ENCODE measurements around the gene B3GAT1.
"Not testable (repeated sequence)": the region's sequence is repeated elsewhere in the genome, so short reads cannot be mapped to it uniquely, and the experiment has no call there.

The B3GAT1 gene

DNA sequence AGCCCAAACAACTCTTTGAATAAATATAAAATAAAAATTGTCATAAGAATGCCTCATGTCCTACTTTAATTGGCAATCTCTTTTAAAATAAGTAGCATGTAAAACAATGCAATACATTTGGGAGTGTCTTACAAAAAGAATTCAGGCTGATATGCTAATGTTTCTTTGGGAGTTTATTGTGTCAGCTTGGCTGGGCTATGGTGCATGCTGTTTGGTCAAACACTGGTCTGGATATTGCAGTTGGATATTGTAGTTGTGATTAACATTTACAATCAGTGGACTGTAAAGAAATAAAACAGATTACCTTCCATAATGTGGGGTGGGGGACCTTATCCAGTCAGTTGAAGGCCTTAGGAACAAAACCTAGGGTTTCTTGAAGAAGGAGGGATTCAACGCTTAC lies 37.0 kb upstream of the B3GAT1 start:
- Histone ChIP-seq H3K4me3 (ENCODE audit: control insufficient read depth in 1 of 7, extremely low read depth in 1 of 7, insufficient read depth in 4 of 7, low read depth in 2 of 7, low read length in 6 of 7) (no peak overlapping the region), H3K4me1 (ENCODE audit: control extremely low read depth in 1 of 4, control insufficient read depth in 4 of 4, insufficient read depth in 4 of 4, low read length in 3 of 4) (no peaks in the 10 kb centered on the region), H3K27me3 (replicated peaks in 2 of 5; ENCODE audit: control insufficient read depth in 4 of 5, insufficient read depth in 5 of 5, low read length in 4 of 5) (peaks cover 0 to 12% (median 2%) of the 10 kb centered on the region in 5 experiments), H3K27ac (ENCODE audit: insufficient read depth in 1 of 2, low read depth in 1 of 2, low read length in 2 of 2, poor library complexity in 1 of 2, severe bottlenecking in 2 of 2) (no peak overlapping the region), H3K9me3 (ENCODE audit: control extremely low read depth in 1 of 5, control insufficient read depth in 4 of 5, insufficient read depth in 2 of 5, low read depth in 1 of 5, low read length in 4 of 5) (peaks cover 0 to 5% (median 0%) of the 10 kb centered on the region in 5 experiments), H3K36me3 (ENCODE audit: control insufficient read depth in 4 of 4, insufficient read depth in 4 of 4, low read length in 3 of 4) (no peaks in the 10 kb centered on the region)
- ChIA-PET CTCF (no interaction called here), POLR2A (no interaction called here)
- DNase-seq: no peak
- WGBS (ENCODE audit: insufficient coverage): 83% methylated on average over 1 of the region's 1 CpG

DNA sequence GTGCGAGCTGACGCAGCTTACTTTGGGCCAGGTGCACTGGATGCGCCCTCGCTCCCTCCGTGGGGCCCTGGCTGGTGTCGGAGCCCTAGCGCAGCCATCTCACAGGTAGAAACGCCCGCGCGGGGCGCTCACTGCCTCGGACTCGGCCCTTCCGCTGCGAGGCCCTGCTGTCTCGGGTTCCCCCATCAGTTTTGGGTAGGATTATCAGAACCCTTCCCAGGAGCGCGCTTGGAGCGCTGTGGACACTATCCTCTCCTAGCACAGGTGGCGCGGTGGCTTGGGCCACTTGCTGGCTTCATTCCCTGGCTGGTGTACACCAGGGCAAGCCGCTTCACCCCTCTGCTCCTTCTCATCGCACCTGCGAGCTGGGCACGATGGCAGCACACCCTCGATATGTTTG lies 35.7 kb upstream of the B3GAT1 start:
- no peaks in the 10 kb centered on the region for H3K36me3 ChIP-seq (ENCODE audit: control insufficient read depth in 4 of 4, insufficient read depth in 4 of 4, low read length in 3 of 4)
- no peaks in the 10 kb centered on the region for H3K4me1 ChIP-seq (ENCODE audit: control extremely low read depth in 1 of 4, control insufficient read depth in 4 of 4, insufficient read depth in 4 of 4, low read length in 3 of 4)
- 95% methylated on average over 12 of the region's 27 CpGs for WGBS (ENCODE audit: insufficient coverage)
- H3K27ac ChIP-seq (ENCODE audit: insufficient read depth in 1 of 2, low read depth in 1 of 2, low read length in 2 of 2, poor library complexity in 1 of 2, severe bottlenecking in 2 of 2): no peak overlapping the region
- H3K4me3 ChIP-seq (ENCODE audit: control insufficient read depth in 1 of 7, extremely low read depth in 1 of 7, insufficient read depth in 4 of 7, low read depth in 2 of 7, low read length in 6 of 7): no peak overlapping the region
- peaks cover 0 to 21% (median 2%) of the 10 kb centered on the region in 5 experiments for H3K27me3 ChIP-seq (replicated peaks in 2 of 5; ENCODE audit: control insufficient read depth in 4 of 5, insufficient read depth in 5 of 5, low read length in 4 of 5)
- no peaks in the 10 kb centered on the region for H3K9me3 ChIP-seq (ENCODE audit: control extremely low read depth in 1 of 5, control insufficient read depth in 4 of 5, insufficient read depth in 2 of 5, low read depth in 1 of 5, low read length in 4 of 5)
- no peak for DNase-seq
- CTCF ChIA-PET: no interaction called here
- POLR2A ChIA-PET: no interaction called here

DNA sequence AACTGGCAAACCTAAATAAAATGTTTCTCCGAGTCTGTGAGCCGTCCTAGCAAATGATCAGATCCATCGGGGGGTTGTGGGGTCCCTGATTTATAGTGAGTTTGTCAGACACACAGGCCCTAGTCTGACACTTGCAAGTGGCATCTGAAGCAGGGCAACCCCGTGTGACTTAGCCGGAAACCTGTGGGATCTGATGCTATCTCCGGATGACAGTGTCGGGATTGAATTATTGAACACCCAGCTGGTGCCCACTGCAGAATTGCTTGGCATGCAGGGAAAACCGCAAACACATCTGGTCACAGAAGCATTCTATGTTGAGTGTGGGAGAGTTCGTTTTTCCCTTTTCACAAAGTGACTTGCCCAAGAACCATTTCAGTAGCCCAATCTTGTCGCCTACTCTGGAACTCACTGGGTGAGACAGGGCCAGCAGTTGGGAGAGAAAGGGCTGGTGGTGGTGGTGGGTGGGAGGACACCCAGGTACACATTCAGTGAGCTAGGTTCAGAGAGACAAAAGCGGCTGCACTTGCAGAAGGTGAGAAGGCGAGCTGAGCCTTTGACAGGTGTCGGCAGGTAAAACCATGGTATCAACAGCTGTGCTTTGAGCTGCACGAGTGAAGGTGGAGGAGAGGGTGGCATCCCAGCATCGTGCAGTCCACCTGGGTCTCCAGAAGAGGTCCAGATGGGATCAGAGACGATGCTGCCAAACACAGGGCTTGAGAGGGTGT lies 33.7 kb upstream of the B3GAT1 start:
- POLR2A ChIA-PET: no interaction called here
- CTCF ChIA-PET: no interaction called here
- WGBS (ENCODE audit: insufficient coverage): 89% methylated on average over 14 of the region's 16 CpGs
- DNase-seq: peak in 1 of 3 donors; percentile 2
- Histone ChIP-seq H3K9me3 (ENCODE audit: control extremely low read depth in 1 of 5, control insufficient read depth in 4 of 5, insufficient read depth in 2 of 5, low read depth in 1 of 5, low read length in 4 of 5) (no peaks in the 10 kb centered on the region), H3K36me3 (ENCODE audit: control insufficient read depth in 4 of 4, insufficient read depth in 4 of 4, low read length in 3 of 4) (no peaks in the 10 kb centered on the region), H3K4me3 (ENCODE audit: control insufficient read depth in 1 of 7, extremely low read depth in 1 of 7, insufficient read depth in 4 of 7, low read depth in 2 of 7, low read length in 6 of 7) (no peak overlapping the region), H3K4me1 (ENCODE audit: control extremely low read depth in 1 of 4, control insufficient read depth in 4 of 4, insufficient read depth in 4 of 4, low read length in 3 of 4) (no peaks in the 10 kb centered on the region), H3K27ac (ENCODE audit: insufficient read depth in 1 of 2, low read depth in 1 of 2, low read length in 2 of 2, poor library complexity in 1 of 2, severe bottlenecking in 2 of 2) (no peak overlapping the region), H3K27me3 (replicated peaks in 2 of 5; ENCODE audit: control insufficient read depth in 4 of 5, insufficient read depth in 5 of 5, low read length in 4 of 5) (peaks cover 0 to 29% (median 2%) of the 10 kb centered on the region in 5 experiments)

DNA sequence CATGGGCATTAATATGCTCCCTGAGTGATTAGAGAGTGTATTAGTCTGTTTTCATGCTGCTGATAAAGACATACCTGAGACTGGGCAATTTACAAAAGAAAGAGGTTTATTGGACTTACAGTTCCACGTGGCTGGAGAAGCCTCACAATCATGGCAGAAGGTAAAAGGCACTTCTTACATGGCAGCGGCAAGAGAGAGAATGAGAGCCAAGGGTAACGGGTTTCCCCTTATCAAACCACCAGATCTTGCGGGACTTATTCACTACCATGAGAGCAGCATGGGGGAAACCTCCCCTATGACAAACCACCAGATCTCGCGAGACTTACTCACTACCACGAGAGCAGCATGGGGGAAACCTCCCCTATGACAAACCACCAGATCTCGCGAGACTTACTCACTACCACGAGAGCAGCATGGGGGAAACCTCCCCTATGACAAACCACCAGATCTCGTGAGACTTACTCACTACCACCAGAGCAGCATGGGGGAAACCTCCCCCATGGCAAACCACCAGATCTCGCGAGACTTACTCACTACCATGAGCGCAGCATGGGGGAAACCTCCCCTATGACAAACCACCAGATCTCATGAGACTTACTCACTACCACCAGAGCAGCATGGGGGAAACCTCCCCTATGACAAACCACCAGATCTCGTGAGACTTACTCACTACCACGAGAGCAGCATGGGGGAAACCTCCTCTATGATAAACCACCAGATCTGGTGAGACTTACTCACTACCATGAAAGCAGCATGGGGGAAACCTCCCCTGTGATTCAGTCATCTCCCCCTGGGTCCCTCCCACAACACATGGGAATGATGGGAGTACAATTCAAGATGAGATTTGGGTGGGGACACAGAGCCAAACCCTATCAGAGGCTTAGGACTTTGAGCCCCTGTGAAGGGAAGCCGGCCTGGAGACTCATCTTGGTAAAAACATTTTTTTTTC lies 32.4 kb upstream of the B3GAT1 start:
- H3K4me3 ChIP-seq (ENCODE audit: control insufficient read depth in 1 of 7, extremely low read depth in 1 of 7, insufficient read depth in 4 of 7, low read depth in 2 of 7, low read length in 6 of 7); H3K9me3 ChIP-seq (ENCODE audit: control extremely low read depth in 1 of 5, control insufficient read depth in 4 of 5, insufficient read depth in 2 of 5, low read depth in 1 of 5, low read length in 4 of 5); H3K27ac ChIP-seq (ENCODE audit: insufficient read depth in 1 of 2, low read depth in 1 of 2, low read length in 2 of 2, poor library complexity in 1 of 2, severe bottlenecking in 2 of 2); CTCF ChIA-PET; POLR2A ChIA-PET; H3K4me1 ChIP-seq (ENCODE audit: control extremely low read depth in 1 of 4, control insufficient read depth in 4 of 4, insufficient read depth in 4 of 4, low read length in 3 of 4); H3K36me3 ChIP-seq (ENCODE audit: control insufficient read depth in 4 of 4, insufficient read depth in 4 of 4, low read length in 3 of 4): not testable (repeated sequence)
- 82% methylated on average over 10 of the region's 17 CpGs for WGBS (ENCODE audit: insufficient coverage)
- peaks cover 0 to 23% (median 2%) of the 10 kb centered on the region in 5 experiments for H3K27me3 ChIP-seq (replicated peaks in 2 of 5; ENCODE audit: control insufficient read depth in 4 of 5, insufficient read depth in 5 of 5, low read length in 4 of 5)
- DNase-seq: peak in 1 of 3 donors; percentile 1

DNA sequence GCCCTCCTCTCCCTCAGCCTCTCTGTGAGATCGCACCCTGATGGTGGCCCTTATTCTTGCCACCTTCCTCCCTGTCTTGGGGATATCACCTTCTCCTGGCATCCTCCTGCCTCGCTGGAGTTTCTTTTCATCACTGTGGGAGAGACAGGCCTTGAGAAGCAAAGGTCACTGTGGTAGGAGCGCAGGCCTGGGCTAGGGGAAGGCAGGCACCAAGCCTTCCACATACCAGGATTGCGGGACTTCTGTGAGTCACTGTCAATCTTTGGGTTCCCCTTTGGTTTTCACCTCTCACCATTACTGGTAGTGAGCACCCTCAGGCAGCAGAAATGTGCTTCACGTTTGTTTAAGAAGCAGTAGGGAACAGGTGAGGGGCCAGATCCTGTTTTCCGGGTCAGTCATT lies 31.2 kb upstream of the B3GAT1 start:
- Histone ChIP-seq H3K9me3 (ENCODE audit: control extremely low read depth in 1 of 5, control insufficient read depth in 4 of 5, insufficient read depth in 2 of 5, low read depth in 1 of 5, low read length in 4 of 5) (no peaks in the 10 kb centered on the region), H3K4me1 (ENCODE audit: control extremely low read depth in 1 of 4, control insufficient read depth in 4 of 4, insufficient read depth in 4 of 4, low read length in 3 of 4) (no peaks in the 10 kb centered on the region), H3K4me3 (ENCODE audit: control insufficient read depth in 1 of 7, extremely low read depth in 1 of 7, insufficient read depth in 4 of 7, low read depth in 2 of 7, low read length in 6 of 7) (no peak overlapping the region), H3K36me3 (ENCODE audit: control insufficient read depth in 4 of 4, insufficient read depth in 4 of 4, low read length in 3 of 4) (no peaks in the 10 kb centered on the region), H3K27ac (ENCODE audit: insufficient read depth in 1 of 2, low read depth in 1 of 2, low read length in 2 of 2, poor library complexity in 1 of 2, severe bottlenecking in 2 of 2) (no peak overlapping the region), H3K27me3 (replicated peaks in 2 of 5; ENCODE audit: control insufficient read depth in 4 of 5, insufficient read depth in 5 of 5, low read length in 4 of 5) (peaks cover 0 to 23% (median 2%) of the 10 kb centered on the region in 5 experiments)
- DNase-seq: no peak
- CTCF ChIA-PET: no interaction called here
- WGBS (ENCODE audit: insufficient coverage): 90% methylated on average over 5 of the region's 6 CpGs
- POLR2A ChIA-PET: no interaction called here

DNA sequence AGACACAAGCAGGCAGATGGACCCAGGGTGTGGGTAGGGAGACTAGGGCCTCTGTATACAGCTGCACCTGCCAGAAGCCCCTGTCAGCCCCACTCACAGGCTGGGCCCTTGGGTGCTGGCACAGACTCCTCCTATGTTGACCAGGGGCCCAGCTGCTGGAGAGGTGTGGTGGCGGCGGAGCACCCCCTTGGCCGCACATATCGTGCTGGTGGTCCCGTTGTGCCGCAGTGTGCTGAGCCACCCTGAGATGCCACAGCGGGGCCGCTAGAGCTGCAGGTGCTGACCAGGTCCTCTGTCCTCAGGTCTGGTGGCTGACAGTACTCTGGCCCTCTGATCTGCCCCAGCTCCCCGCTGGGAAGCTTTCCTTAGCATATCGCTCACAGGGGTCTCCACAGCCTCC lies 30.2 kb upstream of the B3GAT1 start:
- Histone ChIP-seq H3K4me1 (ENCODE audit: control extremely low read depth in 1 of 4, control insufficient read depth in 4 of 4, insufficient read depth in 4 of 4, low read length in 3 of 4) (no peaks in the 10 kb centered on the region), H3K27ac (ENCODE audit: insufficient read depth in 1 of 2, low read depth in 1 of 2, low read length in 2 of 2, poor library complexity in 1 of 2, severe bottlenecking in 2 of 2) (no peak overlapping the region), H3K27me3 (replicated peaks in 2 of 5; ENCODE audit: control insufficient read depth in 4 of 5, insufficient read depth in 5 of 5, low read length in 4 of 5) (peaks cover 0 to 23% (median 2%) of the 10 kb centered on the region in 5 experiments), H3K36me3 (ENCODE audit: control insufficient read depth in 4 of 4, insufficient read depth in 4 of 4, low read length in 3 of 4) (no peaks in the 10 kb centered on the region), H3K4me3 (ENCODE audit: control insufficient read depth in 1 of 7, extremely low read depth in 1 of 7, insufficient read depth in 4 of 7, low read depth in 2 of 7, low read length in 6 of 7) (no peak overlapping the region), H3K9me3 (ENCODE audit: control extremely low read depth in 1 of 5, control insufficient read depth in 4 of 5, insufficient read depth in 2 of 5, low read depth in 1 of 5, low read length in 4 of 5) (no peaks in the 10 kb centered on the region)
- no peak for DNase-seq
- 85% methylated on average over 10 of the region's 10 CpGs for WGBS (ENCODE audit: insufficient coverage)
- POLR2A ChIA-PET: no interaction called here
- CTCF ChIA-PET: no interaction called here

DNA sequence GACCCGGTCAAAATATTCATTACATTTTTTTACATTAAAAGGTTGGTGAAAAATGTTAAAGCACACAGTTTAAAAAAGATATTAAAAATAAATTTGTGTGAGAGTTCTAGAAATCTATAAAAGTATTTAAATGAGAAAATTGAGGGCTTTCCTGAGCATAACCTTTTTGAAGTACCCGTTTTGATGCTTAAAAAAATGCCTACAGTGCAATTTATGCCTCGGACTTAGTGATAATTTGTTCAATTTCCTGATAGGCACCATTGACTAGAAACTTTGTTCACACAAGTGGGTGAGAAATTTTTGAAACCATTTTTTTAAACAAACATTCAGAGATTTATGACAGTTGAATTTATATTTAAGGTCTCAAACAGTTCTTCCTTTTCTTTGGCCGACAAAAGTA lies 29.7 kb upstream of the B3GAT1 start:
- CTCF ChIA-PET: no interaction called here

More for the DNA sequence above, 29.7 kb upstream of the B3GAT1 start:
- POLR2A ChIA-PET: no interaction called here
- Histone ChIP-seq H3K27me3 (replicated peaks in 2 of 5; ENCODE audit: control insufficient read depth in 4 of 5, insufficient read depth in 5 of 5, low read length in 4 of 5) (peaks cover 0 to 23% (median 2%) of the 10 kb centered on the region in 5 experiments), H3K4me3 (ENCODE audit: control insufficient read depth in 1 of 7, extremely low read depth in 1 of 7, insufficient read depth in 4 of 7, low read depth in 2 of 7, low read length in 6 of 7) (no peak overlapping the region), H3K27ac (ENCODE audit: insufficient read depth in 1 of 2, low read depth in 1 of 2, low read length in 2 of 2, poor library complexity in 1 of 2, severe bottlenecking in 2 of 2) (no peak overlapping the region), H3K36me3 (ENCODE audit: control insufficient read depth in 4 of 4, insufficient read depth in 4 of 4, low read length in 3 of 4) (no peaks in the 10 kb centered on the region), H3K9me3 (ENCODE audit: control extremely low read depth in 1 of 5, control insufficient read depth in 4 of 5, insufficient read depth in 2 of 5, low read depth in 1 of 5, low read length in 4 of 5) (no peaks in the 10 kb centered on the region), H3K4me1 (ENCODE audit: control extremely low read depth in 1 of 4, control insufficient read depth in 4 of 4, insufficient read depth in 4 of 4, low read length in 3 of 4) (no peaks in the 10 kb centered on the region)
- DNase-seq: no peak
- 100% methylated on average over 1 of the region's 4 CpGs for WGBS (ENCODE audit: insufficient coverage)
